ENCODE data around the gene ZKSCAN5.

Gene ZKSCAN5

GRCh38 chr7:99504603-99505323 is at the start of gene ZKSCAN5:
Gene ZKSCAN5, plus strand, starts transcription at chr7:99504662. Its CDS starts 1,383 bp downstream, at chr7:99506045.
- peak; percentile 97 for DNase-seq (ENCODE audit: low read depth)
- H3K36me3 ChIP-seq (ENCODE audit: control insufficient read depth, insufficient read depth, low read length, severe bottlenecking), result no peaks in the 10 kb centered on the region
- H3K9ac ChIP-seq (ENCODE audit: low read length), result peak within 1 kb of the TSS; percentile 94
- no peaks in the 10 kb centered on the region for H3K27me3 ChIP-seq (replicated peaks; ENCODE audit: control insufficient read depth, insufficient read depth, low read length)
- H3K4me3 ChIP-seq (ENCODE audit: low read length), result peak within 1 kb of the TSS; percentile 98
- H3K4me1 ChIP-seq (ENCODE audit: control insufficient read depth, insufficient read depth, low read length), result peaks cover 22% of the 10 kb centered on the region
- no peaks in the 10 kb centered on the region for H3K9me3 ChIP-seq (ENCODE audit: control insufficient read depth, low read length)

DNA sequence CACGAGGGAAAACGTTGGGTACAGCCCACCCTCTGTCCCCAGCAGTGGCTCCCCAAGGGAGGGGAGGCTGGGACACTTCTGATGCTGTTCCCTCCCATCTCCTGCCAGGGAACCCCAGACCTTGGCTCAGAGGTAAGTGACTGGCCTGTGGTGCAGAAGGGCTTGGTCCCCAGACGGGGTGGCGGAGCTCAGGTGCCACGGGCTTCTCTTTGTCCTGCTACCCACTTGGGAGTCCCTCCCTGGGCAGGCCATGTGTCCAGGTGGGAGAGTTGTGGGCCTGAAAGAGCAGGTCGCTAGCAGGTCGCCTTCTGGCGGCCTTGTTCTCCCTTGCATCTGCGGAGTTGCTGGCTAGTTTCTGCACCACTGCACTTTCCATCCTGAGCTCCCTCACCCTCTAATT is 48.6 kb upstream of the ZKSCAN5 start:
- Histone ChIP-seq H3K27me3 (replicated peaks; ENCODE audit: control insufficient read depth, insufficient read depth, low read length) (no peaks in the 10 kb centered on the region), H3K9ac (ENCODE audit: low read length) (no peak overlapping the region), H3K9me3 (ENCODE audit: control insufficient read depth, low read length) (no peaks in the 10 kb centered on the region), H3K4me3 (ENCODE audit: low read length) (no peak overlapping the region), H3K4me1 (ENCODE audit: control insufficient read depth, insufficient read depth, low read length) (peaks cover 3% of the 10 kb centered on the region), H3K36me3 (ENCODE audit: control insufficient read depth, insufficient read depth, low read length, severe bottlenecking) (peaks cover 88% of the 10 kb centered on the region)
- no peak for DNase-seq (ENCODE audit: low read depth)

GRCh38 chr7:99456288-99456687 is 48.2 kb upstream of the ZKSCAN5 start:
- Histone ChIP-seq H3K4me3 (ENCODE audit: low read length) (no peak overlapping the region), H3K27me3 (replicated peaks; ENCODE audit: control insufficient read depth, insufficient read depth, low read length) (no peaks in the 10 kb centered on the region), H3K9me3 (ENCODE audit: control insufficient read depth, low read length) (no peaks in the 10 kb centered on the region), H3K36me3 (ENCODE audit: control insufficient read depth, insufficient read depth, low read length, severe bottlenecking) (peaks cover 85% of the 10 kb centered on the region), H3K4me1 (ENCODE audit: control insufficient read depth, insufficient read depth, low read length) (peaks cover 3% of the 10 kb centered on the region), H3K9ac (ENCODE audit: low read length) (no peak overlapping the region)
- no peak for DNase-seq (ENCODE audit: low read depth)

- H3K36me3 ChIP-seq (ENCODE audit: control insufficient read depth, insufficient read depth, low read length, severe bottlenecking), result peaks cover 77% of the 10 kb centered on the region
- no peak for DNase-seq (ENCODE audit: low read depth)
- no peaks in the 10 kb centered on the region for H3K9me3 ChIP-seq (ENCODE audit: control insufficient read depth, low read length)
- no peaks in the 10 kb centered on the region for H3K27me3 ChIP-seq (replicated peaks; ENCODE audit: control insufficient read depth, insufficient read depth, low read length)
- no peak overlapping the region for H3K9ac ChIP-seq (ENCODE audit: low read length)
- no peak overlapping the region for H3K4me3 ChIP-seq (ENCODE audit: low read length)
- peaks cover 3% of the 10 kb centered on the region for H3K4me1 ChIP-seq (ENCODE audit: control insufficient read depth, insufficient read depth, low read length)
Measured at GRCh38 chr7:99457050-99457649, 47.3 kb upstream of the ZKSCAN5 start.

- Histone ChIP-seq H3K9ac (ENCODE audit: low read length) (no peak overlapping the region), H3K4me1 (ENCODE audit: control insufficient read depth, insufficient read depth, low read length) (peaks cover 3% of the 10 kb centered on the region), H3K36me3 (ENCODE audit: control insufficient read depth, insufficient read depth, low read length, severe bottlenecking) (peaks cover 70% of the 10 kb centered on the region), H3K9me3 (ENCODE audit: control insufficient read depth, low read length) (no peaks in the 10 kb centered on the region), H3K4me3 (ENCODE audit: low read length) (no peak overlapping the region), H3K27me3 (replicated peaks; ENCODE audit: control insufficient read depth, insufficient read depth, low read length) (no peaks in the 10 kb centered on the region)
- DNase-seq (ENCODE audit: low read depth), result no peak
Measured at GRCh38 chr7:99457650-99458493, 46.6 kb upstream of the ZKSCAN5 start.

- Histone ChIP-seq H3K9ac (ENCODE audit: low read length) (no peak overlapping the region), H3K36me3 (ENCODE audit: control insufficient read depth, insufficient read depth, low read length, severe bottlenecking) (peaks cover 66% of the 10 kb centered on the region), H3K4me3 (ENCODE audit: low read length) (no peak overlapping the region), H3K4me1 (ENCODE audit: control insufficient read depth, insufficient read depth, low read length) (peaks cover 6% of the 10 kb centered on the region), H3K9me3 (ENCODE audit: control insufficient read depth, low read length) (no peaks in the 10 kb centered on the region), H3K27me3 (replicated peaks; ENCODE audit: control insufficient read depth, insufficient read depth, low read length) (no peaks in the 10 kb centered on the region)
- DNase-seq (ENCODE audit: low read depth), result peak; percentile 15
Measured at GRCh38 chr7:99459087-99459486, 45.4 kb upstream of the ZKSCAN5 start.

GRCh38 chr7:99460651-99461050 is 43.8 kb upstream of the ZKSCAN5 start:
- Histone ChIP-seq H3K4me3 (ENCODE audit: low read length) (no peak overlapping the region), H3K36me3 (ENCODE audit: control insufficient read depth, insufficient read depth, low read length, severe bottlenecking) (peaks cover 52% of the 10 kb centered on the region), H3K9me3 (ENCODE audit: control insufficient read depth, low read length) (no peaks in the 10 kb centered on the region), H3K4me1 (ENCODE audit: control insufficient read depth, insufficient read depth, low read length) (peaks cover 14% of the 10 kb centered on the region), H3K9ac (ENCODE audit: low read length) (no peak overlapping the region), H3K27me3 (replicated peaks; ENCODE audit: control insufficient read depth, insufficient read depth, low read length) (no peaks in the 10 kb centered on the region)
- no peak for DNase-seq (ENCODE audit: low read depth)

- peaks cover 46% of the 10 kb centered on the region for H3K36me3 ChIP-seq (ENCODE audit: control insufficient read depth, insufficient read depth, low read length, severe bottlenecking)
- DNase-seq (ENCODE audit: low read depth), result no peak
Measured at GRCh38 chr7:99461221-99461620, 43.2 kb upstream of the ZKSCAN5 start.

DNA sequence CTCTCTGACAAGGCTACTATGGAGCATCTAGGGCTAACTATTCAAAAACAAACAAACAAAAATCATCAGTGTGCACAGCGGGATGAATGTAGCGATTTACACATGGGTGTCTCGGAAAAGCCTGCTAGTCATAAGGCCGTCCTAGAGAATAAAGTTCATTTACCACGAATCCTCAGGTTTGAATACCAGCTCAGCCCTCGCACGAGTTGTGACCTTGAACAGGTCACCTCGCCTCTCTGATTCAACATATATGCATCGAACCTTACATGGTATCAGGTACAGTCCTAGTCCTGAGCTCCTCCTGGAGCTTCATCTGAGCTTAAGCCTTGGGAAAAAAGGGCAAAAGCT is 39.1 kb upstream of the ZKSCAN5 start:
- Histone ChIP-seq H3K4me1 (ENCODE audit: control insufficient read depth, insufficient read depth, low read length) (peaks cover 17% of the 10 kb centered on the region), H3K4me3 (ENCODE audit: low read length) (peak overlapping the region; percentile 93), H3K27me3 (replicated peaks; ENCODE audit: control insufficient read depth, insufficient read depth, low read length) (no peaks in the 10 kb centered on the region), H3K9me3 (ENCODE audit: control insufficient read depth, low read length) (no peaks in the 10 kb centered on the region), H3K9ac (ENCODE audit: low read length) (peak overlapping the region; percentile 100), H3K36me3 (ENCODE audit: control insufficient read depth, insufficient read depth, low read length, severe bottlenecking) (peaks cover 8% of the 10 kb centered on the region)
- no peak for DNase-seq (ENCODE audit: low read depth)

More at GRCh38 chr7:99461221-99461620, 43.2 kb upstream of the ZKSCAN5 start:
- peaks cover 16% of the 10 kb centered on the region for H3K4me1 ChIP-seq (ENCODE audit: control insufficient read depth, insufficient read depth, low read length)
- no peaks in the 10 kb centered on the region for H3K9me3 ChIP-seq (ENCODE audit: control insufficient read depth, low read length)
- H3K9ac ChIP-seq (ENCODE audit: low read length), result no peak overlapping the region
- no peaks in the 10 kb centered on the region for H3K27me3 ChIP-seq (replicated peaks; ENCODE audit: control insufficient read depth, insufficient read depth, low read length)
- no peak overlapping the region for H3K4me3 ChIP-seq (ENCODE audit: low read length)

- Histone ChIP-seq H3K4me3 (ENCODE audit: low read length) (no peak overlapping the region), H3K36me3 (ENCODE audit: control insufficient read depth, insufficient read depth, low read length, severe bottlenecking) (peaks cover 4% of the 10 kb centered on the region), H3K9me3 (ENCODE audit: control insufficient read depth, low read length) (no peaks in the 10 kb centered on the region), H3K9ac (ENCODE audit: low read length) (no peak overlapping the region), H3K4me1 (ENCODE audit: control insufficient read depth, insufficient read depth, low read length) (peaks cover 14% of the 10 kb centered on the region), H3K27me3 (replicated peaks; ENCODE audit: control insufficient read depth, insufficient read depth, low read length) (no peaks in the 10 kb centered on the region)
- no peak for DNase-seq (ENCODE audit: low read depth)
Measured at GRCh38 chr7:99468336-99468918, 36.0 kb upstream of the ZKSCAN5 start.
